GM12864 (cell line): Measurements from ENCODE around the gene ACCS.

Experiments used
- DNase-seq: peaks from one replicate; pipeline ENCODE4 v3.0.0-alpha.2; 2011; ENCODE audit warnings: low read depth
- H3K4me3 ChIP-seq: 2 replicates; pipeline ENCODE4 v1.5.1; 2011; ENCODE audit warnings: mild to moderate bottlenecking, low read depth, low read length, control low read depth
- TF ChIP-seq, protein P1 (sequence below): IDR thresholded peaks from 2 replicates; pipeline ENCODE4 v1.5.1; 2011; ENCODE audit warnings: low read depth, mild to moderate bottlenecking, moderate library complexity, low read length, control low read depth, inconsistent platforms; ENCODE audit errors: missing control alignments

Gene ACCS

DNA sequence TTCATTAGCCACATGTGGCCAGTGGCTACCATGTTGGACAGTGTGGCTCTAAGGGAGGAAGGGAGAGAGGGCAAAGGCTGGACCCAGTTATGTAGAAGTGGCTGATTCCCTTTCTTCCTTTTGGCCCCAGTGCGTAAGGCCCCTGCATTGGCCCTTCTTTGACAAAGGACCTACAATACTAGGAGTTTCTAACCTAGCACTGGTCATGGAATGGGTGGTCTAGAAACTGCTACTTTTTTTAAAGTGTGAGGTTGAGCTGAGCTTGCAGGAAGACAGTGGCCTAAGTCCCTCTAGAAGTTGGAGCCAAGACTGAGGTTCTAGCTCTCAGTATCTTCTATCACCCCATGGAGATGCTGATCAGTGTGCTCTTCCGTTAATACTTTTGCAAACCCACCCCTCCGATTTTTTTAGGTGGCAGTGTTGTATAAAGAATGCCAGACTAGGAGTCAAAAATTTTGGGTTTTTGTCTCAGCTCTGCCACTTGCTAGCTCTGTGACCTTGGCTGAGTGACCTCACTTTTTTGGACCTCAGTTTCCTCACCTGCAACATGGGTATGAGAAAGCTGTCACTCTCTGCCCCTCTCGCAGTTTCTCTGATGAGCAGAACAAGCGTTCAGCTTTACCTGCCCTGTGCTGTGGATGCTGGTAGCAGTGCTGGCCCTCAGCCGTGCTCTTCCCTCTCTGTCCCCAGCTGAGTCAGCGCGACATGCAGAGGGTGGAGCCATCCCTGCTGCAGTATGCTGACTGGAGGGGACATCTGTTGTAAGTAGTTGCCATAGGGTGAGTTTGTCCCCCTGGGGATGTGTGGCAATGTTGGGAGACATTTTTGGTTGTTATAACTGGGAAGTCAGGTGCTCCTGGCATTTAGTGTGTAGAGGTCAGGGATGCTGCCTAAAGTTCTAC, 6.9 kb downstream of the ACCS start:
- TF ChIP-seq, protein P1, sequence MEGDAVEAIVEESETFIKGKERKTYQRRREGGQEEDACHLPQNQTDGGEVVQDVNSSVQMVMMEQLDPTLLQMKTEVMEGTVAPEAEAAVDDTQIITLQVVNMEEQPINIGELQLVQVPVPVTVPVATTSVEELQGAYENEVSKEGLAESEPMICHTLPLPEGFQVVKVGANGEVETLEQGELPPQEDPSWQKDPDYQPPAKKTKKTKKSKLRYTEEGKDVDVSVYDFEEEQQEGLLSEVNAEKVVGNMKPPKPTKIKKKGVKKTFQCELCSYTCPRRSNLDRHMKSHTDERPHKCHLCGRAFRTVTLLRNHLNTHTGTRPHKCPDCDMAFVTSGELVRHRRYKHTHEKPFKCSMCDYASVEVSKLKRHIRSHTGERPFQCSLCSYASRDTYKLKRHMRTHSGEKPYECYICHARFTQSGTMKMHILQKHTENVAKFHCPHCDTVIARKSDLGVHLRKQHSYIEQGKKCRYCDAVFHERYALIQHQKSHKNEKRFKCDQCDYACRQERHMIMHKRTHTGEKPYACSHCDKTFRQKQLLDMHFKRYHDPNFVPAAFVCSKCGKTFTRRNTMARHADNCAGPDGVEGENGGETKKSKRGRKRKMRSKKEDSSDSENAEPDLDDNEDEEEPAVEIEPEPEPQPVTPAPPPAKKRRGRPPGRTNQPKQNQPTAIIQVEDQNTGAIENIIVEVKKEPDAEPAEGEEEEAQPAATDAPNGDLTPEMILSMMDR = no peak
- DNase-seq = no peak
- H3K4me3 ChIP-seq = no peak overlapping the region

DNA sequence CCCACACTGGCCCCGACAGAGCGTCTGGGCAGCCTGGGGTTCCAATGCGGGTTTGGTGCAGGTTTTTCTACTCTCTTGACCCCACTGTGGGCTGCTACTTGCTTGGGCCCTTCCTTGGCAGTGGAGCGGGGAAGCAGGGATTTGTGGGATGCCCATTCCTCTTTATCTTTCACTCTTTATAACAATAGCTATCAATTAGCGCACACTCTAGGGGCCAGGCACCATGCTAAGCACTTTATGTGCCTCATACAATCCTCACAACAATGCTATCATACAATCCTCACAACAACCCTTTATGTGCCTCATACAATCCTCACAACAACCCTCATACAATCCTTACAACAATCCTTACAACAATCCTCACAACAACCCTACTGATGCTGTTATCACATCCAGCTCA, 12.7 kb downstream of the ACCS start:
- no peak overlapping the region for H3K4me3 ChIP-seq
- TF ChIP-seq, protein P1 = no peak
- DNase-seq = no peak

DNA sequence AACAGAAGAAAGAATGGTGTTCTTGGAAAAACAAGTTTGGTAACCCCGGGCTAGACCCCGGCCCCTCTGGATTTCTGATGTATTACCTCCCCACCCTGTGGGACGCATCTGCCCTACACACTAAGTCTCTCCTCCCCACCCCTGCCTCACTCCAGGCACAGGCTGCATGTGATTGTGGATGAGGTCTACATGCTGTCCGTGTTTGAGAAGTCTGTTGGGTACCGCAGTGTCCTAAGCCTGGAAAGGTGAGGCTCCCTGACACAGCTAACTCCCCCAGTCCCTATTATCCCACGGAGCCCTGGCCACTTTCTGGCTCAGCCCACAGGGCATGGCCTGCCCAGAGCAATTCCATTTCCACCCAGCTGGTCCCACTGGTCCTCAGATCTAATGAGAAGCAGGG, 13.3 kb downstream of the ACCS start:
- no peak overlapping the region for H3K4me3 ChIP-seq
- TF ChIP-seq, protein P1 = no peak
- DNase-seq = no peak

GRCh38 chr11:44080951-44081350, 14.9 kb downstream of the ACCS start:
- no peak for DNase-seq
- TF ChIP-seq, protein P1 = no peak
- H3K4me3 ChIP-seq = no peak overlapping the region

GRCh38 chr11:44082645-44083044, 16.6 kb downstream of the ACCS start:
- no peak overlapping the region for H3K4me3 ChIP-seq
- no peak for DNase-seq
- TF ChIP-seq, protein P1 = no peak

- H3K4me3 ChIP-seq = no peak overlapping the region
- TF ChIP-seq, protein P1 = no peak
- DNase-seq = no peak
These were observed 17.4 kb downstream of the ACCS start for GRCh38 chr11:44083433-44083832.

DNA sequence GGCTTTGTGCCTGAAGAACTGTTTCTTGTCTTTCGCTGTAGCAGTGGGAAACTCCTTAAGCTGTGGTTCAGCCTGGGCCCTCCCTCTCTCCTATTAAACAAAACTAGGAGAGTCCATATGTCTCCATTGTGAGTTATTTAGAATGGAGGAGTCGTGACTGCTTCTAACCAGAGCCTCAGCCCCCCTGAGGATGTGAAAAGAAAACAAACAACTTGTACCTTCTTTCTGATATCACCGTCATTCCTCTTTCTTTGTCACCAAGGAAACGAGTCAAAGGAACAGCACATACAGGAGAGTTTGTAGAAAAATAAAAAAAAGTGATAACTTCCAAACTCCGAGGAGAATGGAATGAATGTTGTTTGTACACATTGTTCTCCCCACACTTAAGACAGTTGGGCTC, 17.8 kb downstream of the ACCS start:
- TF ChIP-seq, protein P1 = no peak
- H3K4me3 ChIP-seq = no peak overlapping the region
- no peak for DNase-seq
